Esophagus squamous epithelium (tissue), 5 donors: ENCODE results near the gene PCDHB9. TPM values are rescaled to one million over a fixed set of nuclear protein-coding genes. Genes with fewer than 3 reads are reported as not detected.
A peak's percentile ranks its signal among the peaks of the same experiment; 100 is the strongest.
"Not testable (repeated sequence)": the region's sequence is repeated elsewhere in the genome, so short reads cannot be mapped to it uniquely, and the experiment has no call there.

Experiments used
- DNase-seq: peaks from one replicate; lab custom pipeline; 2025; lab: John Stamatoyannopoulos, UW
- H3K27ac ChIP-seq, 4 donors: fragments of 200-600 bp; sonication (generic); one replicate each; pipeline ENCODE4 v1.5.1; 2016 to 2019; ENCODE audit warnings: mild to moderate bottlenecking in 1 of 4
- H3K27me3 ChIP-seq, 4 donors: fragments of 200-600 bp; sonication (generic); 1 replicate in 3 of 4; 2 replicates in 1 of 4; pipeline versions ENCODE4 v1.5.1 to v1.6.0; 2017 to 2021; ENCODE audit warnings: antibody characterized with exemption in 1 of 4
- H3K36me3 ChIP-seq, 3 donors: fragments of 200-600 bp; sonication (generic); one replicate each; pipeline ENCODE4 v1.5.1; 2016 to 2019
- H3K4me1 ChIP-seq, 3 donors: fragments of 200-600 bp; sonication (generic); one replicate each; pipeline ENCODE4 v1.5.1; 2017 to 2019
- H3K4me3 ChIP-seq, 4 donors: fragments of 200-600 bp; sonication (generic); 1 replicate in 3 of 4; 2 replicates in 1 of 4; pipeline ENCODE4 v1.5.1; 2016 to 2019; ENCODE audit warnings: mild to moderate bottlenecking in 2 of 4, moderate library complexity in 1 of 4
- H3K9me3 ChIP-seq, 3 donors: fragments of 200-600 bp; sonication (generic); one replicate each; pipeline ENCODE4 v1.5.1; 2016 to 2019
- CTCF ChIP-seq, 6 experiments: fragments of 450-650 bp in 4 of 6; fragments of 200-600 bp in 2 of 6; sonication (generic) in 2 of 6; IDR thresholded peaks; one replicate each; pipeline ENCODE4 v1.5.1; 2016 to 2019; ENCODE audit warnings: antibody characterized with exemption in 6 of 6, mild to moderate bottlenecking in 4 of 6, moderate library complexity in 4 of 6
- POLR2A ChIP-seq, 4 donors: fragments of 450-650 bp; IDR thresholded peaks; one replicate each; pipeline ENCODE4 v1.6.1; 2017; ENCODE audit warnings: antibody characterized with exemption in 4 of 4, mild to moderate bottlenecking in 4 of 4, moderate library complexity in 3 of 4
- WGBS, 2 donors: methylation state at CpG; one replicate each; pipeline ENCODE4 v1.1.5; 2018; 5-methylcytosine and 5-hydroxymethylcytosine counted together
- intact Hi-C: fragments of 100-400 bp; cut with DNase I; formaldehyde crosslinking; loops from one replicate; pipeline ENCODE4 v1.15.0; 2022
- total RNA-seq, 4 donors: library from RNA; depleted of rRNA; stranded (reverse); fragments of >200 nt; gene quantifications; one replicate each; pipeline ENCODE4 v1.1.0, GENCODE V29; 2016
- donor health status: DM: yes; HTN: yes; CAD: no.

PCDHB9 gene
- total RNA-seq, 4 donors from 2014 or later, result 0.30 to 0.57 (median 0.44) TPM; not detected in 1

GRCh38 chr5:141213656-141214339 lies 26.8 kb downstream of the PCDHB9 start, which contains the start of gene PCDHB13:
TSS of gene PCDHB13 (plus strand) at chr5:141213919. CDS start at chr5:141214124, 205 bp downstream.
- Histone ChIP-seq H3K27me3 (peaks cover 0 to 28% (median 0%) of the 10 kb centered on the region in 4 donors), H3K4me3 (peak within 1 kb of the TSS in 3 of 4 donors; percentile 15 to 45 (median 16)), H3K9me3 (peaks cover 4 to 66% (median 45%) of the 10 kb centered on the region in 3 donors)
- 14 to 18% methylated on average over 10 to 13 of the region's 18 CpGs for WGBS, 2 donors
- H3K36me3 ChIP-seq, H3K4me1 ChIP-seq, DNase-seq, intact Hi-C loops, H3K27ac ChIP-seq: not testable (repeated sequence)
- peak in 5 of 6 experiments; percentile 10 to 52 (median 30) for TF ChIP-seq CTCF (IDR thresholded peaks at IDR 0.05)

- H3K27ac ChIP-seq, H3K36me3 ChIP-seq, intact Hi-C loops, H3K4me1 ChIP-seq, H3K4me3 ChIP-seq, DNase-seq: not testable (repeated sequence)
- Histone ChIP-seq H3K9me3 (peaks cover 4 to 66% (median 41%) of the 10 kb centered on the region in 3 donors), H3K27me3 (peaks cover 0 to 21% (median 0%) of the 10 kb centered on the region in 4 donors)
- 66 to 70% methylated on average over 4 to 6 of the region's 12 CpGs for WGBS, 2 donors
Observed at GRCh38 chr5:141214583-141214982, 27.6 kb downstream of the PCDHB9 start.

GRCh38 chr5:141215504-141215903 lies 28.5 kb downstream of the PCDHB9 start:
- H3K36me3 ChIP-seq, DNase-seq, intact Hi-C loops, H3K4me1 ChIP-seq, H3K27ac ChIP-seq: not testable (repeated sequence)
- WGBS, 2 donors, result 67% methylated on average over 13 of the region's 40 CpGs; no CpG with 5 or more reads in 1 of the 2 donors
- H3K27me3 ChIP-seq, result peaks cover 0 to 12% (median 0%) of the 10 kb centered on the region in 4 donors
- H3K4me3 ChIP-seq, result peak overlapping the region in 1 of 4 donors; percentile 4
- peaks cover 4 to 63% (median 36%) of the 10 kb centered on the region in 3 donors for H3K9me3 ChIP-seq

GRCh38 chr5:141216035-141216434 lies 29.1 kb downstream of the PCDHB9 start:
- H3K4me3 ChIP-seq, DNase-seq, H3K27ac ChIP-seq, H3K27me3 ChIP-seq, H3K4me1 ChIP-seq, intact Hi-C loops, H3K36me3 ChIP-seq: not testable (repeated sequence)
- WGBS, 2 donors, result 34 to 36% methylated on average over 3 to 4 of the region's 26 CpGs
- H3K9me3 ChIP-seq, result peaks cover 4 to 58% (median 32%) of the 10 kb centered on the region in 3 donors

GRCh38 chr5:141223112-141223783 lies 36.3 kb downstream of the PCDHB9 start, which contains the start of gene PCDHB14:
TSS of gene PCDHB14 (plus strand) at chr5:141223343. CDS start at chr5:141223506, 163 bp downstream.
- H3K4me3 ChIP-seq, result peak within 1 kb of the TSS in 2 of 4 donors; percentile 18 to 48

GRCh38 chr5:141224844-141225243 lies 37.9 kb downstream of the PCDHB9 start:
- H3K4me1 ChIP-seq, H3K36me3 ChIP-seq, intact Hi-C loops, DNase-seq, H3K4me3 ChIP-seq, H3K27me3 ChIP-seq, H3K27ac ChIP-seq: not testable (repeated sequence)
- 45% methylated on average over 5 of the region's 40 CpGs; no CpG with 5 or more reads in 1 of the 2 donors for WGBS, 2 donors
- H3K9me3 ChIP-seq, result peaks cover 0 to 65% (median 44%) of the 10 kb centered on the region in 3 donors

More at GRCh38 chr5:141223112-141223783, 36.3 kb downstream of the PCDHB9 start, which contains the start of gene PCDHB14:
- Histone ChIP-seq H3K27me3 (no peaks in the 10 kb centered on the region), H3K27ac (no peak within 1 kb of the TSS), H3K36me3 (no peaks in the 10 kb centered on the region), H3K4me1 (no peaks in the 10 kb centered on the region), H3K9me3 (peaks cover 0 to 73% (median 51%) of the 10 kb centered on the region in 3 donors)
- 25 to 30% methylated on average over 15 of the region's 15 CpGs for WGBS, 2 donors
- DNase-seq, result no peak
- intact Hi-C loops, result no loop called here
- peak in 1 of 6 experiments; percentile 6 for TF ChIP-seq CTCF (IDR thresholded peaks at IDR 0.05)
- TF ChIP-seq POLR2A (IDR thresholded peaks at IDR 0.05), result no peak

GRCh38 chr5:141225421-141225820 lies 38.5 kb downstream of the PCDHB9 start:
- WGBS, 2 donors, result 42 to 43% methylated on average over 4 to 5 of the region's 30 CpGs
- H3K27ac ChIP-seq, intact Hi-C loops, H3K4me1 ChIP-seq, H3K27me3 ChIP-seq, H3K4me3 ChIP-seq, H3K36me3 ChIP-seq, DNase-seq: not testable (repeated sequence)
- peaks cover 0 to 66% (median 47%) of the 10 kb centered on the region in 3 donors for H3K9me3 ChIP-seq
